ENCODE results near the gene TNFRSF14. TPM values are rescaled to one million over a fixed set of nuclear protein-coding genes. Genes with fewer than 3 reads are reported as not detected.
A peak's percentile ranks its signal among the peaks of the same experiment; 100 is the strongest.

Gene TNFRSF14
- total RNA-seq, 1 donor from 2014 or later: 8.5 TPM

DNA sequence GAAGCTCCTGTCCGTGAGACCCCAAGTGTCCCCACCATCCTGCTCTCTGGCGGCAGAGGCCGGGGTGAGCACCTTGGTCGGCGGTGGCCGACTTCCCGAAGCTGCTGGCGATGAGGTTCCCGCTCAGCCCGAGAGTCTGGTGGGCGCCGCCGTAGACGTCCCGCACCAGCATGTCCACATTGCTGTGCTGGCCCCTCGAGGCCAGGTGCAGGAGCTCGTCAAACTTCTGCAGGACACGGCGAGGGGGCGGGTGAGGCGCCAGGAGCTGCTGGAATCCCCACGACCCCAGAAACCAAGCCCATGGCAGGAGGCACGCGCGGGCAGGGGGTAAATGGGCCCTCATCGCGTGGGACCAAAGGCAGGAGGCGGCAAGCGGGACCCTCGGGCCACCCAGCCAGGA lies 36.4 kb upstream of the TNFRSF14 start:
- DNase-seq (ENCODE audit: extremely low spot score, unreplicated experiment): no peak
- H3K4me3 Mint-ChIP-seq: no peak overlapping the region
- H3K9me3 Mint-ChIP-seq: no peaks in the 10 kb centered on the region
- no peaks in the 10 kb centered on the region for H3K27me3 Mint-ChIP-seq
- H3K36me3 Mint-ChIP-seq: no peaks in the 10 kb centered on the region
- peaks cover 10% of the 10 kb centered on the region for H3K4me1 Mint-ChIP-seq (ENCODE audit: unreplicated experiment)
- H3K27ac Mint-ChIP-seq: no peak overlapping the region
- TF ChIP-seq, protein P1, sequence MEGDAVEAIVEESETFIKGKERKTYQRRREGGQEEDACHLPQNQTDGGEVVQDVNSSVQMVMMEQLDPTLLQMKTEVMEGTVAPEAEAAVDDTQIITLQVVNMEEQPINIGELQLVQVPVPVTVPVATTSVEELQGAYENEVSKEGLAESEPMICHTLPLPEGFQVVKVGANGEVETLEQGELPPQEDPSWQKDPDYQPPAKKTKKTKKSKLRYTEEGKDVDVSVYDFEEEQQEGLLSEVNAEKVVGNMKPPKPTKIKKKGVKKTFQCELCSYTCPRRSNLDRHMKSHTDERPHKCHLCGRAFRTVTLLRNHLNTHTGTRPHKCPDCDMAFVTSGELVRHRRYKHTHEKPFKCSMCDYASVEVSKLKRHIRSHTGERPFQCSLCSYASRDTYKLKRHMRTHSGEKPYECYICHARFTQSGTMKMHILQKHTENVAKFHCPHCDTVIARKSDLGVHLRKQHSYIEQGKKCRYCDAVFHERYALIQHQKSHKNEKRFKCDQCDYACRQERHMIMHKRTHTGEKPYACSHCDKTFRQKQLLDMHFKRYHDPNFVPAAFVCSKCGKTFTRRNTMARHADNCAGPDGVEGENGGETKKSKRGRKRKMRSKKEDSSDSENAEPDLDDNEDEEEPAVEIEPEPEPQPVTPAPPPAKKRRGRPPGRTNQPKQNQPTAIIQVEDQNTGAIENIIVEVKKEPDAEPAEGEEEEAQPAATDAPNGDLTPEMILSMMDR (conservative IDR thresholded peaks at IDR 0.05): no peak

DNA sequence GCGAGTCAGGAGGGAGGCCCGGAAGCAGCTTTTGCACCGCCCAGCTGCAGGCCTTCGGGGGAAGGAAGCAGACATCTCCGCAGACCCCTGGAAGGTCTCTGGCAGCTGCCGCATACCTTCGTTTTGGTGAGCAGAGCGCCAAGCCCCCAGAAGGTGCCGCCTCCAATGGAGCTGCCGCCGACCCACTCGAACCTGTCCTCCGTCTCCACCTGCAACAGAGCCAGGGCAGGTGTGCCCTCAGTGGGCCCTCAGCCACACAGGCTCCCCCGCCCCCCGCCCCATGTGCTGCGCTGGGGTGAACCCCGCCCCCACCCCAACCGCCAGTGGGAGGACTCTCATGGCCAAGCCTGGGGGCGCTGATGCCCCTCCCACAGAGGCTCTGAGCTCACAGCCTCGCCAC lies 36.0 kb upstream of the TNFRSF14 start:
- H3K9me3 Mint-ChIP-seq: no peaks in the 10 kb centered on the region
- no peak overlapping the region for H3K4me3 Mint-ChIP-seq
- DNase-seq (ENCODE audit: extremely low spot score, unreplicated experiment): no peak
- no peak overlapping the region for H3K27ac Mint-ChIP-seq
- H3K4me1 Mint-ChIP-seq (ENCODE audit: unreplicated experiment): peaks cover 15% of the 10 kb centered on the region
- TF ChIP-seq, protein P1 (conservative IDR thresholded peaks at IDR 0.05): no peak
- no peaks in the 10 kb centered on the region for H3K36me3 Mint-ChIP-seq
- H3K27me3 Mint-ChIP-seq: no peaks in the 10 kb centered on the region

DNA sequence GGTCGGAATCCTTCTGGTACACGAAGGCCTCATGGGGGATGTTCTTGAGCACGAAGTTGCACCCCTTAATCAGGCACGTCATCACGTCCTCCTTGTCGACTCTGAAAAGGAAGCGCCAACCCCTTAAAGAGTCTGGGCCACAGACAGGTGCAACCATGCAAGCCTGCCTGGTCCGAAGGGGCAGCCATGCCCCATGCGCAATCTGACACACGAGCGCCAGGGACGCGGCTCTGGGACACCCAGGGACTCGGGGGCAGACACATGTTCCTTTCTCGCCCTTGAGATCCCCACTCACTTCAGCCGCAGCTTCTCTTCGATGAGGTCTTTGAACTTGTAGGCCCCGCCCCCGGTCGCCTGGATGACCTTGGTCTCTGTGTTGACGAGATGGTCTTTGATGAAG lies 35.4 kb upstream of the TNFRSF14 start:
- no peak for DNase-seq (ENCODE audit: extremely low spot score, unreplicated experiment)
- no peak overlapping the region for H3K4me3 Mint-ChIP-seq
- no peaks in the 10 kb centered on the region for H3K36me3 Mint-ChIP-seq
- H3K9me3 Mint-ChIP-seq: no peaks in the 10 kb centered on the region
- H3K27me3 Mint-ChIP-seq: no peaks in the 10 kb centered on the region
- H3K27ac Mint-ChIP-seq: no peak overlapping the region
- H3K4me1 Mint-ChIP-seq (ENCODE audit: unreplicated experiment): peaks cover 15% of the 10 kb centered on the region
- TF ChIP-seq, protein P1 (conservative IDR thresholded peaks at IDR 0.05): no peak

DNA sequence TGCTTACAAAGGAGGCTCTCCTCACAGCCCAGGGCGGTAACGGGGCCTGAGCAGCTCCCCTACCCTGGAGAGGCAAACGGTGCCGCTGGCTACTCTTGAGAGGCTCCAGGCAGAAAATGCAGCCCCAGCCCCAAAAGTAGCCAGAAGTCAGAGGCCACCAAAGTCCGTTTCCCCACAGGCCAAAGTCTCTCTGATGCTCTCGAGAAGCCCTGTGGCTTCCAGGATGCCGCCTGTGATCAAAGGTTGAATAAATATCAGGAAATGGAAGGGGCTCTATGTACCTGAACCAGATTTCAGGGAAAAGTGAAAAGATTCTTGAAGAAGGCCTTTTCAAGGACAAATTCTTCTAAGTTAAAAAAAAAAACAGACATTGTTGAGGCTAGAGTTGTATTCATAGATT lies 33.9 kb upstream of the TNFRSF14 start:
- peaks cover 20% of the 10 kb centered on the region for H3K4me1 Mint-ChIP-seq (ENCODE audit: unreplicated experiment)
- no peak overlapping the region for H3K27ac Mint-ChIP-seq
- H3K9me3 Mint-ChIP-seq: no peaks in the 10 kb centered on the region
- no peak for DNase-seq (ENCODE audit: extremely low spot score, unreplicated experiment)
- no peak overlapping the region for H3K4me3 Mint-ChIP-seq
- no peaks in the 10 kb centered on the region for H3K36me3 Mint-ChIP-seq
- peaks cover 5% of the 10 kb centered on the region for H3K27me3 Mint-ChIP-seq
- TF ChIP-seq, protein P1 (conservative IDR thresholded peaks at IDR 0.05): no peak

DNA sequence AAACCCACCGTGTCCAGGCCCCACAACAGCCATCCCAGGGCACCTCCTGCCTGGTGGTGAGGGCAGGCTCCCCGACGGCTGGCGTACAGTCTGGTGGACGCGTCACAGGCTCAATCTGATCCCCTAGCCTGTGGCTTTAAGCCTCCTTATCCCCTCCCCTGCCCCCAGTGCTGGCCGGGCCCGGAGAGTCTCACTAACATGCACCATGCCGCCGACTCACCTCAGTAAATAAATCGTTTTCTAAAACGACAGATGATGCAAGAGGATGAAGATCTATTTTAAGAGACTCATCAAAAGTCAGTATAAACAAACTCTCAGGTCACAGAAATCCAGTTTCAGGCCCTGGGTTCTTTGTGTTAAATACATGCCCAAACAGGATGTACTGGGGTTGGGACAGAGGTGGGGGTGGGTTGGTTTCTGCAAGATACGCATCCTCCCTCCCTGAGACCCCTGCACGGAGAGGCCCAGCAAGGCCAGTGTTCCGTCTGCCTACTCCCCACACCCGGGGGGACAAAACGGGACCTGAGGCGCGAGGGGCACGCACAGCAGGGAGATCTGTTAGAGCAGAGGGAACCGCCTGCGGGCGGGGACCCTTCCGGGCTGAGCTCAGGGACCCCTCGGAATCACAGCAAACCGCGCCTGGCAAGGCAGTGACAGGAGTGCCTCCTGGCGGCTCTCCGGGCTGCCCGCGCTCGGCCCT lies 32.8 kb upstream of the TNFRSF14 start:
- H3K27ac Mint-ChIP-seq: no peak overlapping the region
- no peaks in the 10 kb centered on the region for H3K36me3 Mint-ChIP-seq
- H3K27me3 Mint-ChIP-seq: peaks cover 7% of the 10 kb centered on the region
- TF ChIP-seq, protein P1 (conservative IDR thresholded peaks at IDR 0.05): no peak
- DNase-seq (ENCODE audit: extremely low spot score, unreplicated experiment): no peak
- no peaks in the 10 kb centered on the region for H3K9me3 Mint-ChIP-seq
- peaks cover 20% of the 10 kb centered on the region for H3K4me1 Mint-ChIP-seq (ENCODE audit: unreplicated experiment)
- peak overlapping the region; percentile 41 for H3K4me3 Mint-ChIP-seq
